Trophoblast cell (in vitro differentiated cells and primary cell): ENCODE data around the gene ATP13A3.
"Not testable (repeated sequence)": the region's sequence is repeated elsewhere in the genome, so short reads cannot be mapped to it uniquely, and the experiment has no call there.

Experiments
- DNase-seq, 2 donors: peaks; one replicate each; pipeline ENCODE4 v3.0.0-alpha.2; 2016
- H2AFZ ChIP-seq: 2 replicates; pipeline ENCODE4 v1.6.1; 2013; ENCODE audit warnings: low read length, moderate library complexity, mild to moderate bottlenecking; ENCODE audit not compliant: insufficient read depth, poor library complexity
- H2AK5ac ChIP-seq: 2 replicates; pipeline ENCODE4 v1.6.1; 2013; ENCODE audit warnings: mild to moderate bottlenecking, low read length
- H2BK120ac ChIP-seq: 2 replicates; pipeline ENCODE4 v1.6.1; 2013; ENCODE audit warnings: low read length, mild to moderate bottlenecking, moderate library complexity; ENCODE audit not compliant: insufficient read depth, poor library complexity
- H2BK12ac ChIP-seq: 2 replicates; pipeline ENCODE4 v1.6.1; 2013; ENCODE audit warnings: mild to moderate bottlenecking, low read length, moderate library complexity
- H2BK5ac ChIP-seq: 2 replicates; pipeline ENCODE4 v1.6.1; 2013; ENCODE audit warnings: low read length, low read depth, moderate library complexity, mild to moderate bottlenecking; ENCODE audit not compliant: poor library complexity
- H3K14ac ChIP-seq: 2 replicates; pipeline ENCODE4 v1.6.1; 2013; ENCODE audit warnings: mild to moderate bottlenecking, low read length
- H3K18ac ChIP-seq: 2 replicates; pipeline ENCODE4 v1.6.1; 2013; ENCODE audit warnings: mild to moderate bottlenecking, low read length
- H3K23ac ChIP-seq: 2 replicates; pipeline ENCODE4 v1.6.1; 2013; ENCODE audit warnings: low read length
- H3K27ac ChIP-seq: 2 replicates; pipeline ENCODE4 v1.5.1; 2013; ENCODE audit warnings: low read depth, mild to moderate bottlenecking, inconsistent platforms, low read length, moderate library complexity
- H3K27me3 ChIP-seq: 2 replicates; pipeline ENCODE4 v1.6.1; 2013; ENCODE audit warnings: inconsistent platforms, mild to moderate bottlenecking, low read length, moderate library complexity; ENCODE audit not compliant: insufficient read depth
- H3K36me3 ChIP-seq, 2 experiments: 1 replicate in 1 of 2; 2 replicates in 1 of 2; pipeline ENCODE4 v1.6.1; 2013; ENCODE audit warnings: low read length in 2 of 2, mild to moderate bottlenecking in 2 of 2, moderate library complexity in 1 of 2; ENCODE audit not compliant: insufficient read depth in 2 of 2, control insufficient read depth in 1 of 2
- H3K4ac ChIP-seq: 2 replicates; pipeline ENCODE4 v1.6.1; 2013; ENCODE audit warnings: low read depth, mild to moderate bottlenecking, low read length, moderate library complexity
- H3K4me1 ChIP-seq, 2 experiments: 1 replicate in 1 of 2; 2 replicates in 1 of 2; pipeline ENCODE4 v1.6.1; 2013; ENCODE audit warnings: low read length in 2 of 2, mild to moderate bottlenecking in 2 of 2, moderate library complexity in 1 of 2; ENCODE audit not compliant: insufficient read depth in 2 of 2, control insufficient read depth in 1 of 2
- H3K4me2 ChIP-seq: 2 replicates; pipeline ENCODE4 v1.6.1; 2013; ENCODE audit warnings: inconsistent platforms, mild to moderate bottlenecking, low read length, moderate library complexity
- H3K4me3 ChIP-seq: 2 replicates; pipeline ENCODE4 v1.5.1; 2013; ENCODE audit warnings: mild to moderate bottlenecking, low read depth, low read length, inconsistent platforms
- H3K79me1 ChIP-seq: one replicate; pipeline ENCODE4 v1.6.1; 2013; ENCODE audit warnings: low read length
- H3K79me2 ChIP-seq: 2 replicates; pipeline ENCODE4 v1.6.1; 2013; ENCODE audit warnings: low read length, mild to moderate bottlenecking; ENCODE audit not compliant: control insufficient read depth, insufficient read depth, poor library complexity
- H3K9ac ChIP-seq: 2 replicates; pipeline ENCODE4 v1.6.1; 2013; ENCODE audit warnings: mild to moderate bottlenecking, low read length
- H3K9me3 ChIP-seq: 2 replicates; pipeline ENCODE4 v1.6.1; 2013; ENCODE audit warnings: low read depth, mild to moderate bottlenecking, control low read depth, inconsistent platforms, low read length; ENCODE audit not compliant: insufficient read depth
- H4K12ac ChIP-seq: 2 replicates; pipeline ENCODE4 v1.6.1; 2013; ENCODE audit warnings: low read depth, mild to moderate bottlenecking, low read length, moderate library complexity
- H4K8ac ChIP-seq: 2 replicates; pipeline ENCODE4 v1.6.1; 2013; ENCODE audit warnings: low read depth, mild to moderate bottlenecking, low read length, moderate library complexity
- H4K91ac ChIP-seq: one replicate; pipeline ENCODE4 v1.6.1; 2013; ENCODE audit warnings: low read depth, mild to moderate bottlenecking, low read length, moderate library complexity
- WGBS: extraction: QIAGEN DNeasy Blood & Tissue Kit; methylation state at CpG from one replicate; pipeline ENCODE4 v1.1.7; 2013; ENCODE audit warnings: missing lambda C conversion rate; ENCODE audit not compliant: insufficient read length, insufficient coverage; ENCODE audit errors: extremely low coverage; 5-methylcytosine and 5-hydroxymethylcytosine counted together

ATP13A3 gene

DNA sequence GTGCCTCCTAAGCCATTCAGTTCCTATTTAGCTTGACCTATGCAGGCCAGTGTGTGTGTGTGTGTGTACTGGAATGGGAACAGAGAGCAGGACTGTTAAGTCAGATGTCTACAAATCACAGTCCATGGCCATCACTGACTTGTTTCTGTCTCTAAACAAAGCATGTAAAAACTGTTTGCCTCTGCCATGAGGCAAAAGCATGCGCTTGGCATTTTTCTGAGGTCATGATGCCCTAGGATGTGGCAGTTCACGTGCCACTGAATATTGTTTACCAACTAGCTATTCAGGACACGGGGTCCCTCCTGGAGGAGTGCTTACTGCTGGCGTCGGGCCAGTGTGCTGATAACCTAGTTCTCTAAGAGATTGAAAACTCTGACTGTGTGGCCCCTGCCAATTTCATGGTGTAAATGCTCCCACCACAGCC, 8.2 kb upstream of the ATP13A3 start:
- no peaks in the 10 kb centered on the region for H3K9me3 ChIP-seq
- H3K14ac ChIP-seq: no peak overlapping the region
- H3K18ac ChIP-seq: no peak overlapping the region
- H3K4me2 ChIP-seq: no peak overlapping the region
- H3K23ac ChIP-seq: no peak overlapping the region
- no peak overlapping the region for H3K4me3 ChIP-seq
- no peak overlapping the region for H4K12ac ChIP-seq
- no peak overlapping the region for H2AFZ ChIP-seq
- H3K9ac ChIP-seq: no peak overlapping the region
- no CpG with 5 or more reads among the region's 5 CpGs for WGBS
- H3K27me3 ChIP-seq: no peaks in the 10 kb centered on the region
- no peaks in the 10 kb centered on the region for H3K36me3 ChIP-seq
- no peak overlapping the region for H2BK12ac ChIP-seq
- peaks cover 6 to 7% of the 10 kb centered on the region in 2 experiments for H3K4me1 ChIP-seq
- no peaks in the 10 kb centered on the region for H3K79me1 ChIP-seq
- H3K27ac ChIP-seq: no peak overlapping the region
- no peak overlapping the region for H2AK5ac ChIP-seq
- H2BK120ac ChIP-seq: no peak overlapping the region
- H2BK5ac ChIP-seq: no peak overlapping the region
- no peak overlapping the region for H4K8ac ChIP-seq
- DNase-seq: no peak
- no peak overlapping the region for H4K91ac ChIP-seq
- no peak overlapping the region for H3K4ac ChIP-seq
- H3K79me2 ChIP-seq: no peaks in the 10 kb centered on the region

DNA sequence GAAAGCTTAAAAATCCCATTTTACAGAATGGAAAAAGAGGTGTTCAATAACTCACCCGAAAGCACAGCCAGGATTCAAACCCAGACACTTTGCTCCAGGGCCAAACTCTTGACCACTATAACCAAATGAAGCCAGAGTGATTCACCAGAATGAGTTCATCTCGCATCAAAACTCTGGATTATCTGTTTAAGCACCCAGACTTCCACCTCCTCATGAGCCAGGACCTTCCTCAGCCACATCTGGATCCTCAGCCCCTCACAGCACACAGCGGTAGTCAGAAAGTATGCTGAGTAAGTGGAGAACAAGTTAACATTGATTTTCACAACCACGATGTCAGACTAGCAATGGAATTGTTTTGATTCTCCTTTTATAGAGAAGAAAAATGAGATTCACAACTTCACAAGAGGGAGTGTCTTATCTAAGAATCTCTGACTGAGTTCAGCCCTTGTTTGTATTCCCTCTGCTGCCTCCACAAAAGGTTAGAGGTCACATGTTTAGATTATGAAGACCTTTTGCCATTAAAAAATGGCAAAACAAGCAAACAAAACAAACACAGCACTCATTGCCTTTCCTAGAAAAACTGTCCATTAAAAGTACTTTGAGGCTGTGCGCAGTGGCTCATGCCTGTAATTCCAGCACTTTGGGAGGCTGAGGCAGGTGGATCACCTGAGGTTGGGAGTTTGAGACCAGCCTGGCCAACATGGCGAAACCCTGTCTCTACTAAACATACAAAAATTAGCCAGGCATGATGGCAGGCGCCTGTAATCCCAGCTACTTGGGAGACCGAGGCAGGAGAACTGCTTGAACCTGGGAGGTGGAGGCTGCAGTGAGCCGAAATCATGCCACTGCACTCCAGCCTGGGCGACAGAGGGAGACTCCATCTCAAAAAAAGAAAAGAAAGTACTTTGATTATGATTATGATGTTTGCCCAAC, 7.5 kb upstream of the ATP13A3 start:
- H4K91ac ChIP-seq, H4K12ac ChIP-seq, H3K9me3 ChIP-seq, H3K4me1 ChIP-seq, DNase-seq, H3K23ac ChIP-seq, H3K4me3 ChIP-seq, H3K9ac ChIP-seq, H2AFZ ChIP-seq, H2BK12ac ChIP-seq, H3K14ac ChIP-seq, H3K79me1 ChIP-seq, H3K36me3 ChIP-seq, H3K4ac ChIP-seq, H4K8ac ChIP-seq, H2BK120ac ChIP-seq, H3K79me2 ChIP-seq, H2AK5ac ChIP-seq, H3K4me2 ChIP-seq, H3K27ac ChIP-seq, H3K18ac ChIP-seq, H3K27me3 ChIP-seq, H2BK5ac ChIP-seq: not testable (repeated sequence)
- WGBS: no CpG with 5 or more reads among the region's 10 CpGs

- Histone ChIP-seq H2BK5ac (no peak overlapping the region), H4K12ac (no peak overlapping the region), H2AFZ (no peak overlapping the region), H3K9ac (no peak overlapping the region), H2BK120ac (no peak overlapping the region), H3K27ac (no peak overlapping the region), H2BK12ac (no peak overlapping the region), H3K23ac (no peak overlapping the region), H3K4me2 (no peak overlapping the region), H3K4me3 (no peak overlapping the region), H4K91ac (no peak overlapping the region), H3K79me2 (no peaks in the 10 kb centered on the region), H3K18ac (no peak overlapping the region), H3K27me3 (no peaks in the 10 kb centered on the region), H3K79me1 (no peaks in the 10 kb centered on the region), H3K4ac (no peak overlapping the region), H3K9me3 (no peaks in the 10 kb centered on the region), H2AK5ac (no peak overlapping the region), H3K36me3 (no peaks in the 10 kb centered on the region), H4K8ac (no peak overlapping the region), H3K4me1 (peaks cover 12 to 14% of the 10 kb centered on the region in 2 experiments), H3K14ac (no peak overlapping the region)
- no peak for DNase-seq
- WGBS: 100% methylated on average over 1 of the region's 5 CpGs
These were observed 5.2 kb upstream of the ATP13A3 start for GRCh38 chr3:194492001-194492400.

- Histone ChIP-seq H4K91ac (no peak overlapping the region), H3K18ac (no peak overlapping the region), H3K27me3 (no peaks in the 10 kb centered on the region), H2BK120ac (peak overlapping the region; percentile 31), H4K8ac (no peak overlapping the region), H3K79me1 (peaks cover 9% of the 10 kb centered on the region), H3K79me2 (peaks cover 7% of the 10 kb centered on the region), H4K12ac (no peak overlapping the region), H3K27ac (no peak overlapping the region), H3K9me3 (no peaks in the 10 kb centered on the region), H2BK5ac (no peak overlapping the region), H3K23ac (no peak overlapping the region), H2AK5ac (no peak overlapping the region), H3K4me2 (no peak overlapping the region), H3K4me1 (peaks cover 15 to 16% of the 10 kb centered on the region in 2 experiments), H3K9ac (no peak overlapping the region), H3K4ac (no peak overlapping the region), H2AFZ (no peak overlapping the region), H3K14ac (no peak overlapping the region), H2BK12ac (no peak overlapping the region), H3K4me3 (no peak overlapping the region), H3K36me3 (no peaks in the 10 kb centered on the region)
- WGBS: no CpG with 5 or more reads among the region's 7 CpGs
- DNase-seq: peak; percentile 27 to 45
These were observed 3.2 kb upstream of the ATP13A3 start for GRCh38 chr3:194489736-194490612.
